Measurements from ENCODE around the gene LZTS3.
"Not testable (repeated sequence)": the region's sequence is repeated elsewhere in the genome, so short reads cannot be mapped to it uniquely, and the experiment has no call there.

LZTS3 gene

DNA sequence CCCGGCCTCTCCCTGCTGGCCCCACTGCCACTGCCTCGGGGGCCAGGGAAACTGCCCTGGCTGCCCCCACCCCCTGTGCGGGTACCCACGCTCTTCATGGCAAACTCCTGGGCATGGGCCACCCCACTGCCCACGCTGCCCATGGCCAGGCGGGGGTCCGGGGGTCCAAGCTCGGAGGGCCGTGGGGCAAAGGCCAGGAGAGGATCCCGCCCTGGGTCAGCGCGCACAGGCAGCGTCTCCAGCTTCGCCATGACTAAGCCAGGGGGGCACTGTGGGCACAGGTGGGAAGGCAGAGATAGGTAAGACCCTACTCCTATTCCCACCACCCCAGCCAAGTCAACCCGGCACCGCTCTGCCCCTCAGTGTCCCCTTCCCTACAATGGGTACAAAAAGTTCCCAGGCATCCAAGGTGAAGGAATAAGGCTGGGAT lies 6.4 kb downstream of the LZTS3 start:
- DNase-seq, result no peak

DNA sequence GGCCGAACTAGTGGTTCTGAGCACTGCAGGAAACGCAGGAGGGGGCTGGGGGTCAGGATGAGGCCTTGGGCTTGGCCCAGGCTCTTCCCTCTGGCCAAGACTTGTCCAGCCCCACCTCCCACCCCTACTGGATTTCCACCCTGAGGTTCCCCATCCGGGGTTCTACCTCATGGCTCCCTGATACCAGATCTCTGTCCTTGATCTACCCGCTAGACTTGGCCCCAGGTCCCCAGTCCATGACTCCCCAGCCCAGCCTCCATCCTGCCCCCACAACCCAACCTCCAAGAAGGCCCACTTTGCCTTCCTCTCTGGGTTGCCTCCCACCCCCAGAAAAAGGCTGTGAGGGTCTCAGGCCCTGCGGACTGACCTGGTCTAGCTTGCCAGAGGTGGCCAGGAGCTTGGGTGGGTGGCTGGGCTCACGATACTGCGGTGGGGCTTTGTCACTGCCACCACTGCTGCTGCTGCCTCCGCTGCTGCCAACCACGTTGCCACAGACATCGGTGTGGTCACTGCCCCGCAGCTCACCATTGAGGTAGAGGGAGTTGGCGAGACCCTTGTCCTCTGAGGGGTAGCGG lies 6.9 kb downstream of the LZTS3 start:
- no peak for DNase-seq

DNA sequence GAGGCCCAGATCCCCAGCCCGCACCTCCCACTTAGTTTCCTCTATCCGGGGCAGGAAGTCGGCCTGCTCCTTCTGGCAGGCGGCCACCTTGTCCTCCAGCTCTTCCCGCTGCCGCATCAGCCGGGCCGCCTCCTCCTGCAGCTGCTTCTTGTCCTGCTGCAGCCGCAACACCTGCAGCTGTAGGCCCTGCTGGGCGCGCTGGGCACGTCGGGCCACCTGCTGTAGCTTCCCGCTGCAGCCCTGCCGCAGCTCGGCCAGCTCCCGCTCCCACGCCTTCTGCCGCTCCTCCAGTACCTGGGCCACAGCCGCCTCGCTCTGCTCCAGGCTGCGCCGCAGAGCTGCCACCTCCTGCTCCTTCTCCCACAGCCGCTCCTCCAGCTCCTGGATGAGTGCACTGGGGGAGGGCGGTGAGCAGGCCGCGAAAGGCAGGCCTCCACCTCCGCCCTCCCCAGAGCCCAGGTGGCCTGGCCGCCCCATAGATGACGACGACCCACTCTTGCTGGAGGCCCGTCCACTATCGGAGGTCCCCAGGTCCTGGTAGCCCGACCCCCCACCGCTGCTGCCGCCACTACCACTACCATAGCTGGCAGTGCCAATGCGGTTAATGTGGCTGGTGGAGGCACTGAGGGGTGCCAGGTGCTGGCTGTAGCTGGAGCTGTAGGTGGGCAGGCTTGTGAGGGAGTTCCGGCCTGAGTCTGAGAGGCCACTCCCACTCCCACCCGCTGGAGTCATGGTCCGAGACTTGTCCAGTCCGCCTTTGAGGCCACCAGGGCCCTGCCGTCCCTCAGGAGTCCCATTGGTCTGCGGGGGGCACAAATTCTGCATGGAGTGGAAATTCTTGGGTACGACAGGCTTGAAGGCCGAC lies 7.6 kb downstream of the LZTS3 start:
- DNase-seq, result no peak

- DNase-seq, result no peak
Observed at GRCh38 chr20:3164763-3165410, 8.5 kb downstream of the LZTS3 start.

- DNase-seq, result no peak
Observed at GRCh38 chr20:3164043-3164762, 9.1 kb downstream of the LZTS3 start.

DNA sequence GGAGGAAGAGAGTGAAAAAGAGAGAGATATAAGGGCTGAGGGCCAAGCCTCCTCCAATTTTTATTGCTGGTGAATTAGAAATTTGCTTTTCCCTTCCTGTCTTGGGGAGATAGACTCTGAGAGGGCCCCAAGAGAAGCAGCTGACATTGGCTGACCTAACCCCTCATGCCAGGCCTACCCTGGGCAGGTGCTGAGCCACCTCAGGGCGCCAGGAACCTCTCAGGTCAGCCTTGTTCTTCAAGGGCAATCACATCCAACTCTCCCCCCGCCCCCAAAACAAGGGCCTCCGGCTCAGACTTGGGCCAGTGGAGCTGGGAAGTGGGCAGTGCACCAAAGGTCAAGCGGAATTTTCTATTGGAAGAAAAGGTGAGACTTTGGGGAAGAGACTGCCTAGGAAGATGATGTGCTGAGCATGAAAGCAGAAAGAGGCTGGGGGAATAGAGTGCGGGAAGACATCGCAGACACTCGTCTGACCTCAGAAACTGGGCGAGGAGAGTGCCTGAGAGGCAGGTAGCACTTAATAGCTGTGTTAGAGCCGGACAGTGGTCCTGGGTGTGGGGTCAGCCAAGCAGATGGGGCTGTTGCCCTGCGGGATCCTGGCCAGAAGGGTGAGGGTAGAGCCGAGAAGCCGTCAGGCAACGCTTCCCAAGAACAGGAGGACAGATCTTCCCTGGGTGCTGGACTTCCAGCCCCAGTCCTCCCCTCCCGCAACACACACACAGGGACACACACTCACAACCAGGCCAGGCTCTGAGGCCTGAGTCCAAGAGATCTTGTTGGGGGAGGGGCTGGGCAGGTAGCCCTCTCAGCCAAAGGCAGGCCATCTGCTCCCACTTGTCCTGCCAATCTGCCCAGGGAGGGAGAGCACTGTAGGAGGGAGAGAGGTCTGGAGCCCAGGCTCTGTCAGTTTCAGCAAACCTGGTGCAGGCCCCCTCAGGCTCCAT lies 10.0 kb downstream of the LZTS3 start:
- no peak for DNase-seq

GRCh38 chr20:3162080-3162611 lies 11.2 kb downstream of the LZTS3 start:
- no peak for DNase-seq

DNA sequence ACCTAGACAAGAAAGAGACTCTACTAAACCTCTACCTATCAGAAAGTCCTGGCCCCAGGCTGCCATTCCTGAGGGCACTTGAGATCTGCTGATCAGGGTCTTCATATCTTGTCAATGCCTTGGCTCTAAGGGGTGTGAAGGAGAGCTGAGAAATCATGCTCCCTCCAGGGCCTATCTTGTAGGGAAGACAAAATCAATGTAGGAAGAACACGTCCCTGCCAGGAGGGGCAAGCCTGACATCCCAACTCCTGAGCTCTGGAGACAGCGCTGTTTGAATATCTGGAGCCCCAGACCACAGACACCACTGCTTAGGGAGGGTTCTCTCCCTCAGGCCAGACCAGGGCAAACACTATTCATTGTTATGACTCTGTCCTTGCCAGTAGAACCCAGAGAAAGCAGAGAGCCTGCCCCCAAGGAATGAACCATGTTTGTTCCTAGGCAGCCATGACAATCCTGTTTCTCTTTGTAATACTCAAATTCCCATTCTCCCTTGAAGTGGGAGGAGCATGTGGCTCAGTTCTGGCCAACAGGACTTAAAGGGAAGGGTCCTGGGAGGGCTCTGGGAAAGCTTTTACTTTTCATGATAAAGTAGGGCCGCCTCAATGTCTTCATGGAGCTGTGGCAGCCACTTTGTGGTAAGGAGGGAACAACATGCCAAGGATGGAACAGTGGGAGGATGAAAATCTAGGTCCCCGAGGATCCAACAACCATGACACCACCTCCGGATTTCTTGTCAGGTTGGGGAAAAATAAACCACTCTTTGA lies 11.9 kb downstream of the LZTS3 start:
- no peak for DNase-seq

DNA sequence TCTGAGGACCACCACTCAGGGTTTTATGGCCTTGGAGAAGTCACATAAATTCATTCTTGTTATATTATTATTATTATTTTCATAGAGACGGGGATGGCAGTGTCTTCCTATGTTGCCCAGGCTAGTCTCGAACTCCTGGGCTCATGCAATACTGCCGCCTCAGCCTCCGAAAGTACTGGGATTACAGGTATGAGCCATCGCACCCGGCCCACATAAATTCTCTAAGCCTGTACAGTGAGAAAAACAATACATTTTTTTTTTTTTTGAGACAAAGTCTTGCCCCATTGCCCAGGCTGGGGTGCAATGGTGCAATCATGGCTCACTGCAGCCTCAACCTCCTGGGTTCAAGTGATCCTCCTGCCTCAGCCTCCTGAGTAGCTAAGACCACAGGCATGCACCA lies 12.9 kb downstream of the LZTS3 start:
- no peak for DNase-seq

- DNase-seq, result no peak
Observed at GRCh38 chr20:3158968-3159431, 14.3 kb downstream of the LZTS3 start.

DNA sequence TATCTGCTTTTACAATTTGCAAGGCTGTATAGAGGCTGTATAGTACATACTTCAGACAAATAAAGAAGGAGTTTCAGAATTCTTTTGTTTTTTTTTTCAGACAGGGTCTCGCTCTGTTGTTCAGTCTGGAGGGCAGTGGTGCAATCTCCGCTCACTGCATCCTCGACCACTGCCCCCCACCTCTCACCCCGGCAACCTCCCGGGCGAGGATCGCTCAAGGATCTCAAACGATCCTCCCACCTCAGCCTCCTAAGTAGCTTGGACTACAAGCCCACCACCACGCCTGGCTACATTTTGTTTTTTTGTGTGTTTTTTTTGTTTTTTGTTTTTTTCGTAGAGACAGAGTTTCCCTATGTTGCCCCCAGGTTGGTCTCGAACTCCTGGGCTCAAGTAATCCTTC lies 15.5 kb downstream of the LZTS3 start:
- DNase-seq, result no peak

- no peak for DNase-seq
Observed at GRCh38 chr20:3156811-3157619, 16.3 kb downstream of the LZTS3 start.

DNA sequence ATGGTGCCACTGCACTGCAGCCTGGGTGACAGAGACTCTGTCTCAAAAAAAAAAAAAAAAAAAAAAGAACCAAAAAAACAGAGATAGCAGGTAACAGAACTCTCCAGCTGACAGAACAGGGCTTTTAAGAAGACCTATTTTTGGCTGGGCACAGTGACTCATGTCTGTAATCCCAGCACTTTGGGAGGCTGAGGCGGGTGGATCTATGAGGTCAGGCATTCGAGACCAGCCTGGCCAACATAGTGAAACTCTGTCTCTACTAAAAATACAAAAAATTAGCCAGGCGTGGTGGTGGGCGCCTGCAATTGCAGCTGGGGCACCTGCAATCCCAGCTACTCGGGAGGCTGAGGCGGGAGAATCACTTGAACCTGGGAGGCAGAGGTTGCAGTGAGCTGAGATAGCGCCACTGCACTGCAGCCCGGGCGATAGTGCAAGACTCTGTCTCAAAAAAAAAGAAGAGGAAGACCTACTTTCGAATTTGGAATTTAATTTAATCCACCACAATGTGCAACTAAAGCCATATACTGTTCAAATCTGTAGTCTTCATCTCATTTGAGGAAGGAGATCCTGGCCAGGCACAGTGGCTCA lies 21.2 kb downstream of the LZTS3 start:
- DNase-seq, result not testable (repeated sequence)

DNA sequence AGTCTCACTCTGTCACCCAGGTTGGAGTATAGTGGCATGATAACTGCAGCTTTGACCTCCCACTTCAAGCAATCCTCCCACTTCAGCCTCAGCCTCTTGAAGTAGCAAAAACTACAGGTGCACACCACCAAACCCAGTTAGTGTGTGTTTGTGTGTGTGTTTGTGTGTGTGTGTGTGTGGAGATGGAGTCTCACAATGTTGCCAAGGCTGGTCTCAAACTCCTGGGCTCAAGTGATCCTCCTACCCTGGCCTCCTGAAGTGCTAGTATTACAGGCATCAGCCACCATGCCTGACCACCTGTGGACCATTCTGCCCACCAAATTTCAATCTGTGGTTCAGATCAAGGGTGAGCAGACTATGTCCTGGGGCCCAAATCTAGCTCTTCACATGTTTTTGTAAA lies 22.4 kb downstream of the LZTS3 start:
- DNase-seq, result no peak

GRCh38 chr20:3146732-3147341 lies 26.5 kb downstream of the LZTS3 start:
- DNase-seq, result no peak

DNA sequence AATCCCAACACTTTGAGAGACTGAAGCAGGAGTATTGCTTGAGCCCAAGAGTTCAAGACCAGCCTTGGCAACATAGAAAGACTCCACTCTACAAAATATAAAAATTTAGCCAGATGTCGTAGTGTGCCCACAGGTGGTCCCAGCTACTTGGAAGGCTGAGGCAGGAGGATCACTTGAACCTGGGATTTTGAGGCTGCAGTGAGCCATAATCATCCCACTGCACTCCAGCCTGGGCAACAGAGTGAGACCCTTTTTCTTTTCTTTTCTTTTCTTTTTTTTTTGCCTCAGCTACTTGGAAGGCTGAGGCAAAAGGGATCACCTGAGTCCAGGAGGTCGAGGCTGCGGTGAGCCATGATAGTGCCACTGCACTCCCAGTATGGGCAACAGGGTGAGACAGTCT lies 31.6 kb downstream of the LZTS3 start:
- DNase-seq, result no peak

- DNase-seq, result no peak
Observed at GRCh38 chr20:3137492-3137891, 35.9 kb downstream of the LZTS3 start.

DNA sequence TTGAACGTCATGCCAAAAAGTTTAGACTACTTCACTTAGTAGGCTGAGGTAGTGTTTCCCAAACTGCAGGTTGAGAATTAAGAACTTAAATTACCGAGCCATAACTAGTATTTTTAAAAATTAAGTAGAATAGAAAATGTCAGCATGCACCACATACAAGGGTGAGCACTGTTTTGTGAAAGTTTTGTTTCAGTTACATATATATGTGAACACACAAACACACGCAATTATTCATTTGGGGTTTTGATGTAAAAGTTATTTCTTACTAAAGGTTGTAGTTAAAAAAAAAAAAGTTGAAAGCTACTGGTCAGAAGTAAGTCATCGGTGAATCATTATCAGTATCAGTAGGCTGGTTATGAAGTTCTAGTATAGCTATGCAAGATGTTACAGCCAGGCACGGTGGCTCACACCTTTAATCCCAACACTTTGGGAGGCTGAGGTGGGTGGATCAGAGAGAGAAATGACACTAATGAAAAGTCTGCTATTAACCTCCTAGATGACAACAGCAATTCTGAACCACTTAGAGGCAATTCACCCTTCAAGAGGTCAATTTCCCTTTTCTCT lies 37.8 kb downstream of the LZTS3 start:
- no peak for DNase-seq

DNA sequence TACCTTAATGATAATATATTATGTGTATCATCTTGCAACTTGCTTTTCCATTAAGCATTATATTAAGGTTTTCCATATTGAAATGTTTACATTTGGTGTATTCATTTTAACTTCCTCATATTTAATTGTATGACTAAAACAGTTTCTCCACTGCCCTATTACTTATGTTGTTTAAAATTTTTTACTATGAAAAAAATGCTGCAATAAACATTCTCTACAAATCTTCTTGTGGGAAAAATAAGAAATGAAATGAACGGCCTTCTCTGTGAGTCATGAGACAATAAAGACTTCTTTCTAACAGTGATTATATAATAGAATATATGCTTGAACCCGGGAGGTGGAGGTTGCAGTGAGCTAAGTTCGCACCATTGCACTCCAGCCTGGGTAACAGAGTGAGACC lies 39.2 kb downstream of the LZTS3 start:
- DNase-seq, result no peak
